ENCODE data around the gene ABCC1. TPM values are rescaled to one million over a fixed set of nuclear protein-coding genes. Genes with fewer than 3 reads are reported as not detected.

Gene ABCC1
- total and polyA plus RNA-seq, 2 of the 8 experiments (the other 6 are each of a cell fraction or from before 2014, with no cell fraction given): 42.6 to 66.8 TPM

GRCh38 chr16:16084874-16085273, 135.5 kb downstream of the ABCC1 start (continued):
- TF ChIP-seq SAP30 (IDR thresholded peaks at IDR 0.05; ENCODE audit: insufficient read depth, insufficient replicate concordance, low read length) (no peak), POU5F1 (IDR thresholded peaks at IDR 0.05; ENCODE audit: low read depth, low read length) (no peak), JUN (IDR thresholded peaks at IDR 0.05; ENCODE audit: low read depth, low read length) (no peak), CHD1 (IDR thresholded peaks at IDR 0.05; ENCODE audit: low read depth, low read length) (no peak), RFX5 (IDR thresholded peaks at IDR 0.05; ENCODE audit: borderline replicate concordance, low read depth, low read length) (no peak)
